GM12878 (cell line): Measurements from ENCODE around the gene CHMP6. TPM values are rescaled to one million over a fixed set of nuclear protein-coding genes. Genes with fewer than 3 reads are reported as not detected.

Source experiments
- CBX5 ChIP-seq: sonication (generic); IDR thresholded peaks from 2 replicates; pipeline ENCODE4 v1.6.1; 2016; ENCODE audit warnings: low read depth, moderate library complexity, mild to moderate bottlenecking, inconsistent platforms
- PAX5 ChIP-seq: IDR thresholded peaks from 2 replicates; pipeline ENCODE4 v1.6.1; 2011; ENCODE audit warnings: low read depth, low read length, borderline replicate concordance
- PKNOX1 ChIP-seq: fragments of 450-650 bp; IDR thresholded peaks from 2 replicates; pipeline ENCODE4 v1.6.1; 2016; ENCODE audit warnings: mild to moderate bottlenecking
- SUZ12 ChIP-seq: fragments of 200-600 bp; sonication (generic); IDR thresholded peaks from one replicate; pipeline ENCODE4 v1.6.1; 2018; ENCODE audit warnings: antibody characterized with exemption, mild to moderate bottlenecking; ENCODE audit not compliant: unreplicated experiment
- TCF12 ChIP-seq: IDR thresholded peaks from 2 replicates; pipeline ENCODE4 v1.6.1; 2011; ENCODE audit warnings: low read depth, mild to moderate bottlenecking, low read length
- ZBTB33 ChIP-seq: fragments of 450-650 bp; IDR thresholded peaks from 2 replicates; pipeline ENCODE4 v1.6.1; 2017; ENCODE audit warnings: mild to moderate bottlenecking
- ZZZ3 ChIP-seq: IDR thresholded peaks from 2 replicates; pipeline ENCODE4 v1.6.1; 2011; ENCODE audit warnings: low read depth; ENCODE audit not compliant: control insufficient read depth, insufficient read length
- polyA plus RNA-seq, 11 experiments: library from polyadenylated mRNA; depleted of rRNA in 4 of 11; unstranded in 6 of 11; stranded (reverse) in 5 of 11; fragments of >200 nt; fragmentation: Nextera tagmentation in 4 of 11; fragmentation: Illumina TruSeq in 1 of 11; extraction: Ambion mirVana in 4 of 11; extraction: Trizol in 1 of 11; gene quantifications; 1 replicate in 1 of 11; 2 replicates in 10 of 11; pipeline versions ENCODE4 v1.2.1 to v1.2.3, GENCODE V29; 2011 to 2016; ENCODE audit warnings: inconsistent platforms in 2 of 11, missing spikeins in 2 of 11, low read depth in 1 of 11
- total RNA-seq, 4 experiments: library from RNA; depleted of rRNA in 3 of 4; stranded (reverse); fragments of >200 nt in 3 of 4; fragmentation: Illumina TruSeq in 1 of 4; extraction: Trizol in 1 of 4; gene quantifications; 2 replicates each; pipeline versions ENCODE4 v1.2.1 to v1.2.3, GENCODE V29; 2013 to 2021
- TF ChIP-seq, protein P1 (sequence below): IDR thresholded peaks from 2 replicates; pipeline ENCODE4 v1.6.1; 2012; ENCODE audit warnings: low read depth, low read length, improper control_type of control experiment
- TF ChIP-seq, protein P2 (sequence below), 3 experiments: IDR thresholded peaks in 2 of 3; conservative IDR thresholded peaks in 1 of 3; 2 replicates each; pipeline ENCODE4 v1.5.1; 2011; ENCODE audit warnings: low read depth in 3 of 3, low read length in 3 of 3, mild to moderate bottlenecking in 3 of 3, control low read depth in 2 of 3, moderate library complexity in 2 of 3, inconsistent platforms in 1 of 3, mixed read lengths in 1 of 3; ENCODE audit not compliant: control insufficient read depth in 2 of 3, insufficient read depth in 1 of 3; ENCODE audit errors: extremely low read depth in 1 of 3
- TF ChIP-seq, protein P3 (sequence below): fragments of 450-650 bp; IDR thresholded peaks from 2 replicates; pipeline ENCODE4 v1.6.1; 2016; ENCODE audit warnings: mild to moderate bottlenecking

The CHMP6 gene
- total and polyA plus RNA-seq, 10 of the 15 experiments (the other 5 are each of a cell fraction or from before 2014, with no cell fraction given), result 0.21 to 37.9 (median 14.7) TPM

GRCh38 chr17:81049372-81049911 is 57.8 kb downstream of the CHMP6 start (continued):
- TF ChIP-seq, protein P1, sequence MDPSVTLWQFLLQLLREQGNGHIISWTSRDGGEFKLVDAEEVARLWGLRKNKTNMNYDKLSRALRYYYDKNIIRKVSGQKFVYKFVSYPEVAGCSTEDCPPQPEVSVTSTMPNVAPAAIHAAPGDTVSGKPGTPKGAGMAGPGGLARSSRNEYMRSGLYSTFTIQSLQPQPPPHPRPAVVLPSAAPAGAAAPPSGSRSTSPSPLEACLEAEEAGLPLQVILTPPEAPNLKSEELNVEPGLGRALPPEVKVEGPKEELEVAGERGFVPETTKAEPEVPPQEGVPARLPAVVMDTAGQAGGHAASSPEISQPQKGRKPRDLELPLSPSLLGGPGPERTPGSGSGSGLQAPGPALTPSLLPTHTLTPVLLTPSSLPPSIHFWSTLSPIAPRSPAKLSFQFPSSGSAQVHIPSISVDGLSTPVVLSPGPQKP, result no peak
- TF ChIP-seq PKNOX1 (peak; percentile 61), TCF12 (peak; percentile 19; the same call in 1 of the 2 replicates), ZZZ3 (no peak), PAX5 (no peak), CBX5 (no peak), SUZ12 (no peak), ZBTB33 (no peak)
- TF ChIP-seq, protein P2, sequence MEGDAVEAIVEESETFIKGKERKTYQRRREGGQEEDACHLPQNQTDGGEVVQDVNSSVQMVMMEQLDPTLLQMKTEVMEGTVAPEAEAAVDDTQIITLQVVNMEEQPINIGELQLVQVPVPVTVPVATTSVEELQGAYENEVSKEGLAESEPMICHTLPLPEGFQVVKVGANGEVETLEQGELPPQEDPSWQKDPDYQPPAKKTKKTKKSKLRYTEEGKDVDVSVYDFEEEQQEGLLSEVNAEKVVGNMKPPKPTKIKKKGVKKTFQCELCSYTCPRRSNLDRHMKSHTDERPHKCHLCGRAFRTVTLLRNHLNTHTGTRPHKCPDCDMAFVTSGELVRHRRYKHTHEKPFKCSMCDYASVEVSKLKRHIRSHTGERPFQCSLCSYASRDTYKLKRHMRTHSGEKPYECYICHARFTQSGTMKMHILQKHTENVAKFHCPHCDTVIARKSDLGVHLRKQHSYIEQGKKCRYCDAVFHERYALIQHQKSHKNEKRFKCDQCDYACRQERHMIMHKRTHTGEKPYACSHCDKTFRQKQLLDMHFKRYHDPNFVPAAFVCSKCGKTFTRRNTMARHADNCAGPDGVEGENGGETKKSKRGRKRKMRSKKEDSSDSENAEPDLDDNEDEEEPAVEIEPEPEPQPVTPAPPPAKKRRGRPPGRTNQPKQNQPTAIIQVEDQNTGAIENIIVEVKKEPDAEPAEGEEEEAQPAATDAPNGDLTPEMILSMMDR (IDR thresholded peaks at IDR 0.05 in 2 of 3, conservative IDR thresholded peaks at IDR 0.05 in 1 of 3; ENCODE audit: control insufficient read depth in 2 of 3, extremely low read depth in 1 of 3, insufficient read depth in 1 of 3, low read depth in 3 of 3, low read length in 3 of 3), result peak in 1 of 3 experiments; percentile 1; a peak in 1 of 6 replicates
- TF ChIP-seq, protein P3, sequence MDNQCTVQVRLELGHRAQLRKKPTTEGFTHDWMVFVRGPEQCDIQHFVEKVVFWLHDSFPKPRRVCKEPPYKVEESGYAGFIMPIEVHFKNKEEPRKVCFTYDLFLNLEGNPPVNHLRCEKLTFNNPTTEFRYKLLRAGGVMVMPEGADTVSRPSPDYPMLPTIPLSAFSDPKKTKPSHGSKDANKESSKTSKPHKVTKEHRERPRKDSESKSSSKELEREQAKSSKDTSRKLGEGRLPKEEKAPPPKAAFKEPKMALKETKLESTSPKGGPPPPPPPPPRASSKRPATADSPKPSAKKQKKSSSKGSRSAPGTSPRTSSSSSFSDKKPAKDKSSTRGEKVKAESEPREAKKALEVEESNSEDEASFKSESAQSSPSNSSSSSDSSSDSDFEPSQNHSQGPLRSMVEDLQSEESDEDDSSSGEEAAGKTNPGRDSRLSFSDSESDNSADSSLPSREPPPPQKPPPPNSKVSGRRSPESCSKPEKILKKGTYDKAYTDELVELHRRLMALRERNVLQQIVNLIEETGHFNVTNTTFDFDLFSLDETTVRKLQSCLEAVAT, result peak; percentile 54; the same call in 1 of the 2 replicates

Other genes with a start within 250 kb of the CHMP6 start
- 0.11 and 1.1 TPM in 2 replicates for gene BAIAP2, start 43.3 kb downstream of the CHMP6 start, total RNA-seq (2014; rRNA removed)
- 0.18 TPM in 2 replicates for gene BAIAP2, start 43.3 kb downstream of the CHMP6 start, total RNA-seq (2014; rRNA removed; fragmentation: Illumina TruSeq; extraction: Trizol)
- gene BAIAP2, start 43.3 kb downstream of the CHMP6 start, total RNA-seq (2021), result 0.64 and 1.2 TPM in 2 replicates
- 0.22 TPM in 1 of 2 replicates, not detected in the other for gene BAIAP2, start 43.3 kb downstream of the CHMP6 start, polyA plus RNA-seq (2011; rRNA removed)
- 0.15 TPM in 1 of 2 replicates, not detected in the other for gene BAIAP2, start 43.3 kb downstream of the CHMP6 start, polyA plus RNA-seq (2014; fragmentation: Illumina TruSeq; extraction: Trizol)
- not detected for gene BAIAP2, start 43.3 kb downstream of the CHMP6 start, polyA plus RNA-seq (2014; fragmentation: Nextera tagmentation; extraction: Ambion mirVana)
- 0.56 and 2.6 TPM in 2 replicates for gene BAIAP2, start 43.3 kb downstream of the CHMP6 start, polyA plus RNA-seq (2014; rRNA removed)
- gene BAIAP2, start 43.3 kb downstream of the CHMP6 start, polyA plus RNA-seq (2016; fragmentation: Nextera tagmentation; extraction: Ambion mirVana), result under 1 TPM; 0.39 to 0.53 TPM
- gene PVALEF, start 173.7 kb downstream of the CHMP6 start, total RNA-seq (2014; rRNA removed), result not detected in 2 replicates
- not detected in 2 replicates for gene PVALEF, start 173.7 kb downstream of the CHMP6 start, total RNA-seq (2014; rRNA removed; fragmentation: Illumina TruSeq; extraction: Trizol)
- not detected in 2 replicates for gene PVALEF, start 173.7 kb downstream of the CHMP6 start, total RNA-seq (2021)
- gene PVALEF, start 173.7 kb downstream of the CHMP6 start, polyA plus RNA-seq (2011; rRNA removed), result not detected in 2 replicates
- gene PVALEF, start 173.7 kb downstream of the CHMP6 start, polyA plus RNA-seq (2014; fragmentation: Illumina TruSeq; extraction: Trizol), result not detected in 2 replicates
- not detected for gene PVALEF, start 173.7 kb downstream of the CHMP6 start, polyA plus RNA-seq (2014; fragmentation: Nextera tagmentation; extraction: Ambion mirVana)
- gene PVALEF, start 173.7 kb downstream of the CHMP6 start, polyA plus RNA-seq (2014; rRNA removed), result not detected in 2 replicates
- not detected for gene PVALEF, start 173.7 kb downstream of the CHMP6 start, polyA plus RNA-seq (2016; fragmentation: Nextera tagmentation; extraction: Ambion mirVana)
- 0.05 TPM in 1 of 2 replicates, not detected in the other for gene AATK, start 174.4 kb downstream of the CHMP6 start, total RNA-seq (2014; rRNA removed)
- not detected in 2 replicates for gene AATK, start 174.4 kb downstream of the CHMP6 start, total RNA-seq (2014; rRNA removed; fragmentation: Illumina TruSeq; extraction: Trizol)
- gene AATK, start 174.4 kb downstream of the CHMP6 start, total RNA-seq (2021), result not detected in 2 replicates
- gene AATK, start 174.4 kb downstream of the CHMP6 start, polyA plus RNA-seq (2011; rRNA removed), result 0.04 and 0.09 TPM in 2 replicates
- gene AATK, start 174.4 kb downstream of the CHMP6 start, polyA plus RNA-seq (2014; fragmentation: Illumina TruSeq; extraction: Trizol), result not detected in 2 replicates
- gene AATK, start 174.4 kb downstream of the CHMP6 start, polyA plus RNA-seq (2014; fragmentation: Nextera tagmentation; extraction: Ambion mirVana), result not detected
- 0.01 TPM in 1 of 2 replicates, not detected in the other for gene AATK, start 174.4 kb downstream of the CHMP6 start, polyA plus RNA-seq (2014; rRNA removed)
- not detected for gene AATK, start 174.4 kb downstream of the CHMP6 start, polyA plus RNA-seq (2016; fragmentation: Nextera tagmentation; extraction: Ambion mirVana)
- 8.0 and 10.2 TPM in 2 replicates for gene CEP131, start 231.1 kb downstream of the CHMP6 start, total RNA-seq (2014; rRNA removed)
- 3.0 and 3.3 TPM in 2 replicates for gene CEP131, start 231.1 kb downstream of the CHMP6 start, total RNA-seq (2014; rRNA removed; fragmentation: Illumina TruSeq; extraction: Trizol)
- 15.2 and 17.3 TPM in 2 replicates for gene CEP131, start 231.1 kb downstream of the CHMP6 start, total RNA-seq (2021)
- gene CEP131, start 231.1 kb downstream of the CHMP6 start, polyA plus RNA-seq (2011; rRNA removed), result 1.3 and 2.9 TPM in 2 replicates
- 0.17 and 1.3 TPM in 2 replicates for gene CEP131, start 231.1 kb downstream of the CHMP6 start, polyA plus RNA-seq (2014; fragmentation: Illumina TruSeq; extraction: Trizol)
- gene CEP131, start 231.1 kb downstream of the CHMP6 start, polyA plus RNA-seq (2014; fragmentation: Nextera tagmentation; extraction: Ambion mirVana), result under 1 TPM; 0.05 to 0.64 TPM
- gene CEP131, start 231.1 kb downstream of the CHMP6 start, polyA plus RNA-seq (2014; rRNA removed), result 13.7 and 16.6 TPM in 2 replicates
- 10 to 100 TPM; 14.1 to 14.3 TPM for gene CEP131, start 231.1 kb downstream of the CHMP6 start, polyA plus RNA-seq (2016; fragmentation: Nextera tagmentation; extraction: Ambion mirVana)
- gene TEPSIN, start 247.2 kb downstream of the CHMP6 start, total RNA-seq (2014; rRNA removed), result 14.6 and 15.9 TPM in 2 replicates
- 4.5 and 4.8 TPM in 2 replicates for gene TEPSIN, start 247.2 kb downstream of the CHMP6 start, total RNA-seq (2014; rRNA removed; fragmentation: Illumina TruSeq; extraction: Trizol)
- gene TEPSIN, start 247.2 kb downstream of the CHMP6 start, total RNA-seq (2021), result 26.7 and 35.3 TPM in 2 replicates
- gene TEPSIN, start 247.2 kb downstream of the CHMP6 start, polyA plus RNA-seq (2011; rRNA removed), result 5.4 and 10.2 TPM in 2 replicates
- gene TEPSIN, start 247.2 kb downstream of the CHMP6 start, polyA plus RNA-seq (2014; fragmentation: Illumina TruSeq; extraction: Trizol), result 2.7 and 5.8 TPM in 2 replicates
- 1 to 10 TPM in 1 of 2 experiments, under 1 TPM in 1; 0.87 to 1.6 TPM for gene TEPSIN, start 247.2 kb downstream of the CHMP6 start, polyA plus RNA-seq (2014; fragmentation: Nextera tagmentation; extraction: Ambion mirVana)
- 36.7 and 39.3 TPM in 2 replicates for gene TEPSIN, start 247.2 kb downstream of the CHMP6 start, polyA plus RNA-seq (2014; rRNA removed)
- gene TEPSIN, start 247.2 kb downstream of the CHMP6 start, polyA plus RNA-seq (2016; fragmentation: Nextera tagmentation; extraction: Ambion mirVana), result 1 to 10 TPM; 3.1 to 3.7 TPM
- gene NDUFAF8, start 247.5 kb downstream of the CHMP6 start, total RNA-seq (2014; rRNA removed), result 97.9 and 107 TPM in 2 replicates
- 91.4 and 105 TPM in 2 replicates for gene NDUFAF8, start 247.5 kb downstream of the CHMP6 start, total RNA-seq (2014; rRNA removed; fragmentation: Illumina TruSeq; extraction: Trizol)
- 95.6 and 99.9 TPM in 2 replicates for gene NDUFAF8, start 247.5 kb downstream of the CHMP6 start, total RNA-seq (2021)
- gene NDUFAF8, start 247.5 kb downstream of the CHMP6 start, polyA plus RNA-seq (2011; rRNA removed), result 140 and 160 TPM in 2 replicates
- 36.2 and 53.0 TPM in 2 replicates for gene NDUFAF8, start 247.5 kb downstream of the CHMP6 start, polyA plus RNA-seq (2014; fragmentation: Illumina TruSeq; extraction: Trizol)
- 10 to 100 TPM; 22.0 to 71.5 TPM for gene NDUFAF8, start 247.5 kb downstream of the CHMP6 start, polyA plus RNA-seq (2014; fragmentation: Nextera tagmentation; extraction: Ambion mirVana)
- gene NDUFAF8, start 247.5 kb downstream of the CHMP6 start, polyA plus RNA-seq (2014; rRNA removed), result 122 and 133 TPM in 2 replicates
- gene NDUFAF8, start 247.5 kb downstream of the CHMP6 start, polyA plus RNA-seq (2016; fragmentation: Nextera tagmentation; extraction: Ambion mirVana), result 100 to 1,000 TPM; 295 to 307 TPM